Gastrocnemius medialis (tissue), 4 donors: Measurements from ENCODE around the gene QDPR. TPM values are rescaled to one million over a fixed set of nuclear protein-coding genes. Genes with fewer than 3 reads are reported as not detected.

Source experiments
- ATAC-seq, 2 donors: fragments of 150-250 bp; one replicate each; pipeline ENCODE4 v1.9.1; 2016
- DNase-seq, 2 donors: peaks; one replicate each; pipeline ENCODE4 v3.0.0-alpha.2; 2019
- H3K27ac ChIP-seq, 4 donors: fragments of 200-600 bp; sonication (generic); 1 replicate in 1 of 4; 2 replicates in 3 of 4; pipeline ENCODE4 v1.5.1; 2016 to 2018; ENCODE audit warnings: mild to moderate bottlenecking in 2 of 4, moderate library complexity in 1 of 4
- H3K27me3 ChIP-seq, 3 donors: fragments of 200-600 bp; sonication (generic) in 2 of 3; 1 replicate in 1 of 3; 2 replicates in 2 of 3; pipeline versions ENCODE4 v1.5.1 to v1.6.0; 2016 to 2019; ENCODE audit warnings: mild to moderate bottlenecking in 1 of 3, moderate library complexity in 1 of 3
- H3K36me3 ChIP-seq, 2 donors: fragments of 200-600 bp; sonication (generic) in 1 of 2; one replicate each; pipeline ENCODE4 v1.5.1; 2017 to 2018
- H3K4me1 ChIP-seq, 2 donors: fragments of 200-600 bp; sonication (generic) in 1 of 2; one replicate each; pipeline ENCODE4 v1.5.1; 2016 to 2017; ENCODE audit warnings: mild to moderate bottlenecking in 2 of 2
- H3K4me3 ChIP-seq, 4 donors: fragments of 200-600 bp; sonication (generic) in 3 of 4; 1 replicate in 1 of 4; 2 replicates in 3 of 4; pipeline ENCODE4 v1.5.1; 2016 to 2019; ENCODE audit warnings: mild to moderate bottlenecking in 2 of 4
- H3K9me3 ChIP-seq, 3 donors: fragments of 200-600 bp; sonication (generic) in 2 of 3; 1 replicate in 1 of 3; 2 replicates in 2 of 3; pipeline ENCODE4 v1.5.1; 2016 to 2019
- CTCF ChIP-seq, 5 experiments: fragments of 450-650 bp in 3 of 5; fragments of 200-600 bp in 2 of 5; sonication (generic) in 2 of 5; IDR thresholded peaks in 4 of 5; conservative IDR thresholded peaks in 1 of 5; 1 replicate in 4 of 5; 2 replicates in 1 of 5; pipeline ENCODE4 v1.5.1; 2016 to 2019; ENCODE audit warnings: antibody characterized with exemption in 5 of 5, mild to moderate bottlenecking in 3 of 5, moderate library complexity in 3 of 5
- POLR2A ChIP-seq, 2 donors: fragments of 450-650 bp; IDR thresholded peaks; one replicate each; pipeline ENCODE4 v1.6.1; 2017; ENCODE audit warnings: antibody characterized with exemption in 2 of 2, mild to moderate bottlenecking in 2 of 2, moderate library complexity in 2 of 2
- in situ Hi-C, 4 donors: fragments of 200-750 bp; cut with MboI; loops; one replicate each; pipeline versions ENCODE4 v1.15.0 to v1.8.0; 2017; ENCODE audit warnings: low sequenced_read_pairs in 4 of 4
- intact Hi-C: fragments of 100-400 bp; cut with DNase I; formaldehyde crosslinking; loops from one replicate; pipeline ENCODE4 v1.15.1; 2023; ENCODE audit warnings: low total_unique reads
- total RNA-seq, 4 donors: library from RNA; depleted of rRNA; stranded (reverse); fragments of >200 nt; gene quantifications; one replicate each; pipeline versions ENCODE4 v1.1.0 to v1.2.3, GENCODE V29; 2016

The QDPR gene
- total RNA-seq, 4 donors from 2014 or later, result 6.9 to 15.6 (median 9.1) TPM

GRCh38 chr4:17535242-17535641, 23.4 kb upstream of the QDPR start:
- H3K27me3 ChIP-seq, result no peaks in the 10 kb centered on the region
- TF ChIP-seq CTCF (IDR thresholded peaks at IDR 0.05 in 4 of 5, conservative IDR thresholded peaks at IDR 0.05 in 1 of 5), result no peak
- no peak for TF ChIP-seq POLR2A (IDR thresholded peaks at IDR 0.05)
- no peaks in the 10 kb centered on the region for H3K36me3 ChIP-seq
- no peak overlapping the region for H3K4me3 ChIP-seq
- in situ Hi-C loops, result loop anchor here (25.0 kb wide), 2 partner anchors 852 to 1052 kb away; no protein-coding TSS in a partner anchor
- H3K27ac ChIP-seq, result no peak overlapping the region
- ATAC-seq (no peak), DNase-seq (no peak)
- intact Hi-C loops, result no loop called here
- no peaks in the 10 kb centered on the region for H3K9me3 ChIP-seq
- no peaks in the 10 kb centered on the region for H3K4me1 ChIP-seq

GRCh38 chr4:17534705-17535104, 22.8 kb upstream of the QDPR start:
- H3K27ac ChIP-seq, result no peak overlapping the region
- H3K36me3 ChIP-seq, result no peaks in the 10 kb centered on the region
- H3K4me1 ChIP-seq, result no peaks in the 10 kb centered on the region
- intact Hi-C loops, result no loop called here
- DNase-seq (no peak), ATAC-seq (no peak)
- TF ChIP-seq POLR2A (IDR thresholded peaks at IDR 0.05), result no peak
- no peak for TF ChIP-seq CTCF (IDR thresholded peaks at IDR 0.05 in 4 of 5, conservative IDR thresholded peaks at IDR 0.05 in 1 of 5)
- no peak overlapping the region for H3K4me3 ChIP-seq
- in situ Hi-C loops, result loop anchor here (25.0 kb wide), 2 partner anchors 853 to 1053 kb away; no protein-coding TSS in a partner anchor
- H3K9me3 ChIP-seq, result no peaks in the 10 kb centered on the region
- H3K27me3 ChIP-seq, result no peaks in the 10 kb centered on the region

GRCh38 chr4:17531538-17532285, 19.8 kb upstream of the QDPR start:
- no peak for TF ChIP-seq POLR2A (IDR thresholded peaks at IDR 0.05)
- no peak for TF ChIP-seq CTCF (IDR thresholded peaks at IDR 0.05 in 4 of 5, conservative IDR thresholded peaks at IDR 0.05 in 1 of 5)

GRCh38 chr4:17528551-17529165, 16.8 kb upstream of the QDPR start:
- Histone ChIP-seq H3K4me1 (no peaks in the 10 kb centered on the region), H3K27ac (no peak overlapping the region), H3K9me3 (no peaks in the 10 kb centered on the region), H3K27me3 (no peaks in the 10 kb centered on the region), H3K36me3 (no peaks in the 10 kb centered on the region), H3K4me3 (no peak overlapping the region)
- intact Hi-C loops (no loop called here), in situ Hi-C loops (loop anchor here (25.0 kb wide), 2 partner anchors 859 to 1059 kb away; no protein-coding TSS in a partner anchor)
- TF ChIP-seq POLR2A (IDR thresholded peaks at IDR 0.05) (no peak), CTCF (IDR thresholded peaks at IDR 0.05 in 4 of 5, conservative IDR thresholded peaks at IDR 0.05 in 1 of 5) (no peak)
- ATAC-seq (no peak), DNase-seq (no peak)

More at GRCh38 chr4:17531538-17532285, 19.8 kb upstream of the QDPR start:
- intact Hi-C loops (no loop called here), in situ Hi-C loops (loop anchor here (25.0 kb wide), 2 partner anchors 856 to 1056 kb away; no protein-coding TSS in a partner anchor)
- ATAC-seq (no peak), DNase-seq (no peak)
- Histone ChIP-seq H3K4me3 (no peak overlapping the region), H3K27me3 (no peaks in the 10 kb centered on the region), H3K4me1 (no peaks in the 10 kb centered on the region), H3K9me3 (no peaks in the 10 kb centered on the region), H3K27ac (no peak overlapping the region), H3K36me3 (no peaks in the 10 kb centered on the region)
